DND-41 (cell line): ENCODE measurements around the gene RBMS2.

ENCODE experiments used
- ATAC-seq: fragments of 200-7000 bp; cut with Tn5 transposase; 3 replicates; pipeline ENCODE4 v1.9.1; 2021; ENCODE audit warnings: low read depth; ENCODE audit not compliant: insufficient read depth
- DNase-seq: peaks from one replicate; pipeline ENCODE4 v3.0.0-alpha.2; 2020
- H2AFZ ChIP-seq: 2 replicates; pipeline ENCODE4 v1.6.0; 2012; ENCODE audit warnings: low read depth, low read length
- H3K27ac ChIP-seq: 2 replicates; pipeline ENCODE4 v1.5.1; 2012; ENCODE audit warnings: low read length, inconsistent platforms
- H3K27me3 ChIP-seq: fragments of 200-600 bp; sonication (generic); 2 replicates; pipeline ENCODE4 v1.6.0; 2012; ENCODE audit warnings: low read length, mild to moderate bottlenecking, inconsistent platforms; ENCODE audit not compliant: insufficient read depth, poor library complexity
- H3K36me3 ChIP-seq: 2 replicates; pipeline ENCODE4 v1.5.1; 2012; ENCODE audit warnings: low read length, inconsistent platforms; ENCODE audit not compliant: insufficient read depth
- H3K4me1 ChIP-seq: 2 replicates; pipeline ENCODE4 v1.5.1; 2012; ENCODE audit warnings: mild to moderate bottlenecking, low read length; ENCODE audit not compliant: insufficient read depth
- H3K4me2 ChIP-seq: 2 replicates; pipeline ENCODE4 v1.6.0; 2012; ENCODE audit warnings: mild to moderate bottlenecking, moderate library complexity, low read length, inconsistent platforms; ENCODE audit not compliant: insufficient read depth
- H3K4me3 ChIP-seq, 2 experiments: fragments of 200-600 bp in 1 of 2; shearing (Covaris generic) in 1 of 2; 2 replicates each; pipeline ENCODE4 v1.5.1; 2012 to 2016; ENCODE audit warnings: inconsistent platforms in 2 of 2, low read length in 2 of 2, mild to moderate bottlenecking in 2 of 2, low read depth in 1 of 2, moderate library complexity in 1 of 2
- H3K79me2 ChIP-seq: 2 replicates; pipeline ENCODE4 v1.6.0; 2012; ENCODE audit warnings: low read length, inconsistent platforms; ENCODE audit not compliant: insufficient read depth
- H3K9ac ChIP-seq: 2 replicates; pipeline ENCODE4 v1.6.0; 2012; ENCODE audit warnings: low read depth, mild to moderate bottlenecking, inconsistent platforms, low read length, moderate library complexity
- H3K9me3 ChIP-seq: 2 replicates; pipeline ENCODE4 v1.5.1; 2012; ENCODE audit warnings: low read length, moderate library complexity, mild to moderate bottlenecking, inconsistent platforms; ENCODE audit not compliant: insufficient read depth, severe bottlenecking
- H4K20me1 ChIP-seq: 2 replicates; pipeline ENCODE4 v1.6.0; 2012; ENCODE audit warnings: low read length; ENCODE audit not compliant: insufficient read depth
- CTCF ChIP-seq: IDR thresholded peaks from 2 replicates; pipeline ENCODE4 v1.5.1; 2012; ENCODE audit warnings: borderline replicate concordance, low read length, moderate library complexity, mild to moderate bottlenecking; ENCODE audit not compliant: poor library complexity, severe bottlenecking; ENCODE audit errors: extremely low read depth
- EZH2 ChIP-seq: IDR thresholded peaks from 3 replicates; pipeline ENCODE4 v1.6.1; 2012; ENCODE audit warnings: borderline replicate concordance, low read depth, mild to moderate bottlenecking, moderate library complexity, low read length, inconsistent platforms; ENCODE audit not compliant: severe bottlenecking

Gene RBMS2

GRCh38 chr12:56604355-56604754 is 82.7 kb downstream of the RBMS2 start:
- ATAC-seq (no peak), DNase-seq (no peak)
- no peaks in the 10 kb centered on the region for H4K20me1 ChIP-seq
- H3K9ac ChIP-seq, result no peak overlapping the region
- H3K79me2 ChIP-seq, result no peaks in the 10 kb centered on the region
- H3K4me1 ChIP-seq, result no peaks in the 10 kb centered on the region
- peaks cover 88% of the 10 kb centered on the region for H3K36me3 ChIP-seq
- no peak overlapping the region for H3K4me2 ChIP-seq
- TF ChIP-seq CTCF (no peak), EZH2 (no peak)
- H3K4me3 ChIP-seq, result no peak overlapping the region
- H2AFZ ChIP-seq, result no peak overlapping the region
- H3K27ac ChIP-seq, result no peak overlapping the region
- H3K27me3 ChIP-seq, result no peaks in the 10 kb centered on the region
- H3K9me3 ChIP-seq, result no peaks in the 10 kb centered on the region

- Histone ChIP-seq H3K4me3 (no peak overlapping the region), H3K27me3 (no peaks in the 10 kb centered on the region), H3K9me3 (no peaks in the 10 kb centered on the region), H3K4me1 (no peaks in the 10 kb centered on the region), H3K36me3 (peaks cover 84% of the 10 kb centered on the region), H4K20me1 (peaks cover 13% of the 10 kb centered on the region), H3K4me2 (no peak overlapping the region), H3K9ac (no peak overlapping the region), H2AFZ (no peak overlapping the region), H3K79me2 (peaks cover 33% of the 10 kb centered on the region), H3K27ac (no peak overlapping the region)
- DNase-seq, result no peak
- TF ChIP-seq EZH2 (no peak), CTCF (no peak)
- ATAC-seq, result no peak
Measured at GRCh38 chr12:56614627-56615026, 93.0 kb downstream of the RBMS2 start.

- no peaks in the 10 kb centered on the region for H3K27me3 ChIP-seq
- H3K4me3 ChIP-seq, result no peak overlapping the region
- peaks cover 50% of the 10 kb centered on the region for H3K79me2 ChIP-seq
- H3K36me3 ChIP-seq, result peaks cover 79% of the 10 kb centered on the region
- no peak overlapping the region for H3K4me2 ChIP-seq
- ATAC-seq (no peak), DNase-seq (no peak)
- no peak for TF ChIP-seq EZH2
- TF ChIP-seq CTCF, result no peak
- no peaks in the 10 kb centered on the region for H3K4me1 ChIP-seq
- no peak overlapping the region for H3K9ac ChIP-seq
- peaks cover 17% of the 10 kb centered on the region for H4K20me1 ChIP-seq
- H3K27ac ChIP-seq, result no peak overlapping the region
- H2AFZ ChIP-seq, result no peak overlapping the region
- H3K9me3 ChIP-seq, result no peaks in the 10 kb centered on the region
Measured at GRCh38 chr12:56616244-56616643, 94.6 kb downstream of the RBMS2 start.

- peaks cover 23% of the 10 kb centered on the region for H4K20me1 ChIP-seq
- ATAC-seq (no peak), DNase-seq (no peak)
- peaks cover 56% of the 10 kb centered on the region for H3K79me2 ChIP-seq
- H3K4me1 ChIP-seq, result no peaks in the 10 kb centered on the region
- H3K4me3 ChIP-seq, result no peak overlapping the region
- no peak overlapping the region for H3K27ac ChIP-seq
- H3K9ac ChIP-seq, result no peak overlapping the region
- H3K9me3 ChIP-seq, result no peaks in the 10 kb centered on the region
- H2AFZ ChIP-seq, result no peak overlapping the region
- H3K36me3 ChIP-seq, result peaks cover 74% of the 10 kb centered on the region
- H3K4me2 ChIP-seq, result no peak overlapping the region
- TF ChIP-seq CTCF (no peak), EZH2 (no peak)
- no peaks in the 10 kb centered on the region for H3K27me3 ChIP-seq
Measured at GRCh38 chr12:56616925-56617324, 95.3 kb downstream of the RBMS2 start.
